OCI-LY1 (cell line): ENCODE measurements around the gene AWAT1.

Experiments used
- H2AFZ ChIP-seq: fragments of 200-600 bp; sonication (generic), shearing (Covaris generic); 2 replicates; pipeline ENCODE4 v1.6.0; 2014; ENCODE audit warnings: antibody characterized with exemption, mild to moderate bottlenecking, low read length
- H3F3A ChIP-seq: fragments of 200-600 bp; sonication (generic), shearing (Covaris generic); 2 replicates; pipeline ENCODE4 v1.6.0; 2014; ENCODE audit warnings: mild to moderate bottlenecking, antibody characterized with exemption, low read length, moderate library complexity; ENCODE audit not compliant: insufficient read depth
- H3K27ac ChIP-seq: fragments of 200-600 bp; sonication (generic); 2 replicates; pipeline ENCODE4 v1.5.1; 2014; ENCODE audit warnings: low read length, mixed run types, mild to moderate bottlenecking, low read depth; ENCODE audit not compliant: poor library complexity, severe bottlenecking
- H3K27me3 ChIP-seq: fragments of 200-600 bp; sonication (generic); 2 replicates; pipeline ENCODE4 v1.6.0; 2014; ENCODE audit warnings: antibody characterized with exemption, mild to moderate bottlenecking, low read length, moderate library complexity; ENCODE audit not compliant: insufficient read depth
- H3K36me3 ChIP-seq: fragments of 200-600 bp; sonication (generic); 2 replicates; pipeline ENCODE4 v1.6.1; 2014; ENCODE audit warnings: mild to moderate bottlenecking, antibody characterized with exemption, low read length, moderate library complexity, mixed read lengths; ENCODE audit not compliant: insufficient read depth
- H3K4me1 ChIP-seq: fragments of 200-600 bp; sonication (generic); 2 replicates; pipeline ENCODE4 v1.5.1; 2014; ENCODE audit warnings: mild to moderate bottlenecking, low read length, moderate library complexity; ENCODE audit not compliant: insufficient read depth, severe bottlenecking
- H3K4me2 ChIP-seq: fragments of 200-600 bp; sonication (generic), shearing (Covaris generic); 2 replicates; pipeline ENCODE4 v1.6.1; 2014; ENCODE audit warnings: low read length
- H3K4me3 ChIP-seq: fragments of 200-600 bp; sonication (generic); 2 replicates; pipeline ENCODE4 v1.5.1; 2014; ENCODE audit warnings: low read length, low read depth, mild to moderate bottlenecking, mixed read lengths; ENCODE audit not compliant: poor library complexity, severe bottlenecking
- H3K79me2 ChIP-seq: fragments of 200-600 bp; shearing (Covaris generic); 2 replicates; pipeline ENCODE4 v1.6.1; 2016; ENCODE audit warnings: mixed run types, low read length, mixed read lengths; ENCODE audit not compliant: insufficient read depth
- H3K9ac ChIP-seq: fragments of 200-600 bp; sonication (generic), shearing (Covaris generic); 2 replicates; pipeline ENCODE4 v1.6.1; 2014; ENCODE audit warnings: mild to moderate bottlenecking, low read length, mixed read lengths
- H3K9me2 ChIP-seq: fragments of 200-600 bp; sonication (generic), shearing (Covaris generic); 2 replicates; pipeline ENCODE4 v1.6.1; 2014; ENCODE audit warnings: low read depth, mild to moderate bottlenecking, low read length, mixed read lengths
- H3K9me3 ChIP-seq: fragments of 200-600 bp; shearing (Covaris generic); 2 replicates; pipeline ENCODE4 v1.6.1; 2014; ENCODE audit warnings: low read length, mixed read lengths
- H4K20me1 ChIP-seq: fragments of 200-600 bp; sonication (generic), shearing (Covaris generic); 2 replicates; pipeline ENCODE4 v1.6.0; 2016; ENCODE audit warnings: mild to moderate bottlenecking, low read length; ENCODE audit not compliant: insufficient read depth
- EZH2 ChIP-seq: fragments of 200-600 bp; sonication (generic), shearing (Covaris generic); IDR thresholded peaks from 2 replicates; pipeline ENCODE4 v1.8.0; 2017; ENCODE audit warnings: borderline replicate concordance, mixed run types, mild to moderate bottlenecking, antibody characterized with exemption, low read length, moderate library complexity, mixed read lengths
- TF ChIP-seq, protein P1 (sequence below): fragments of 200-600 bp; sonication (generic), shearing (Covaris generic); IDR thresholded peaks from 2 replicates; pipeline ENCODE4 v1.5.1; 2017; ENCODE audit warnings: mild to moderate bottlenecking, antibody characterized with exemption, low read length, moderate library complexity, mixed read lengths

AWAT1 gene

DNA sequence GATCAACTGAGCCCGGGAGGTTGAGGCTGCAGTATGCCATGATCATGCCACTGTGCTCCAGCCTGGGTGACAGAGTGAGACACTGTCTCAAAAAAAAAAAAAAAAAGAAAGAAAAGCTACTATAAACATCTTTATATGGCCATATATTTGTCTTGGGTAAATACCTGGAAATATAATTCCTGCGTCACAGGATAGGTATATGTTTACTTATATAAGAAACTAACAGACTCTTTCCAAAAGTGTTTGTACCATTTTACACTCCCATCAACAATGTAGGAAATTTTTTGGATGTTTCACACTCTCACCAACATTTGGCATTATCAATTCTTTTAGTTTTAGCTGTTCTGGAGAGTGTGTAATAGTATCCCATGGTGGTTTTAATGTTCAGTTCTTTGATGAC is 12.8 kb downstream of the AWAT1 start:
- Histone ChIP-seq H3K9ac (no peak overlapping the region), H3K9me2 (no peaks in the 10 kb centered on the region), H3K4me3 (no peak overlapping the region), H3K4me1 (no peaks in the 10 kb centered on the region), H3K36me3 (no peaks in the 10 kb centered on the region), H3K79me2 (no peaks in the 10 kb centered on the region), H2AFZ (no peak overlapping the region), H3K9me3 (no peaks in the 10 kb centered on the region), H4K20me1 (no peaks in the 10 kb centered on the region), H3K4me2 (no peak overlapping the region), H3K27me3 (no peaks in the 10 kb centered on the region), H3K27ac (no peak overlapping the region), H3F3A (no peaks in the 10 kb centered on the region)
- no peak for TF ChIP-seq EZH2
- TF ChIP-seq, protein P1, sequence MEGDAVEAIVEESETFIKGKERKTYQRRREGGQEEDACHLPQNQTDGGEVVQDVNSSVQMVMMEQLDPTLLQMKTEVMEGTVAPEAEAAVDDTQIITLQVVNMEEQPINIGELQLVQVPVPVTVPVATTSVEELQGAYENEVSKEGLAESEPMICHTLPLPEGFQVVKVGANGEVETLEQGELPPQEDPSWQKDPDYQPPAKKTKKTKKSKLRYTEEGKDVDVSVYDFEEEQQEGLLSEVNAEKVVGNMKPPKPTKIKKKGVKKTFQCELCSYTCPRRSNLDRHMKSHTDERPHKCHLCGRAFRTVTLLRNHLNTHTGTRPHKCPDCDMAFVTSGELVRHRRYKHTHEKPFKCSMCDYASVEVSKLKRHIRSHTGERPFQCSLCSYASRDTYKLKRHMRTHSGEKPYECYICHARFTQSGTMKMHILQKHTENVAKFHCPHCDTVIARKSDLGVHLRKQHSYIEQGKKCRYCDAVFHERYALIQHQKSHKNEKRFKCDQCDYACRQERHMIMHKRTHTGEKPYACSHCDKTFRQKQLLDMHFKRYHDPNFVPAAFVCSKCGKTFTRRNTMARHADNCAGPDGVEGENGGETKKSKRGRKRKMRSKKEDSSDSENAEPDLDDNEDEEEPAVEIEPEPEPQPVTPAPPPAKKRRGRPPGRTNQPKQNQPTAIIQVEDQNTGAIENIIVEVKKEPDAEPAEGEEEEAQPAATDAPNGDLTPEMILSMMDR: no peak

DNA sequence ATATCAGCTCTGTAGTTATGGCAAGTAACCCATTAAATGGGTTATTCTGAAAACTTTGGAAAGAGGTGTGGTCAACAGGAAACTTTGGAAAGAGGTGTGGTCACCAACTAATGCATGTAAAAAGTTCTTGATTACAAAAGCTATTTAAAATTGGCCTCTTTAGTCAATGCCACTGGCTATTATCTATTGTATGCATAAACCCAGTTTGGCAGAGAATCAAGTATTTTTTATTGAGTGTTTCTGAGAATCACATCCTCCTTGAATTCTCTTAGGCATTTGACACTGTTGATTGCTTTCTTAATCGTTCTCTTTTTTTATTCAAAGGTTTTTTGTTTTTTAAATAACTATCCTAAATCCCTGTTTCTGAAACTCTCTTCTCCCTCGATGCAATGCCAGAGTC is 18.0 kb downstream of the AWAT1 start:
- no peaks in the 10 kb centered on the region for H3K27me3 ChIP-seq
- no peak overlapping the region for H3K4me2 ChIP-seq
- no peaks in the 10 kb centered on the region for H3K79me2 ChIP-seq
- no peak overlapping the region for H3K27ac ChIP-seq
- no peak overlapping the region for H2AFZ ChIP-seq
- H3K9me2 ChIP-seq: no peaks in the 10 kb centered on the region
- no peaks in the 10 kb centered on the region for H3K36me3 ChIP-seq
- TF ChIP-seq, protein P1: no peak
- TF ChIP-seq EZH2: no peak
- H3F3A ChIP-seq: no peaks in the 10 kb centered on the region
- no peak overlapping the region for H3K4me3 ChIP-seq
- H3K9me3 ChIP-seq: no peaks in the 10 kb centered on the region
- no peaks in the 10 kb centered on the region for H3K4me1 ChIP-seq
- no peaks in the 10 kb centered on the region for H4K20me1 ChIP-seq
- no peak overlapping the region for H3K9ac ChIP-seq

DNA sequence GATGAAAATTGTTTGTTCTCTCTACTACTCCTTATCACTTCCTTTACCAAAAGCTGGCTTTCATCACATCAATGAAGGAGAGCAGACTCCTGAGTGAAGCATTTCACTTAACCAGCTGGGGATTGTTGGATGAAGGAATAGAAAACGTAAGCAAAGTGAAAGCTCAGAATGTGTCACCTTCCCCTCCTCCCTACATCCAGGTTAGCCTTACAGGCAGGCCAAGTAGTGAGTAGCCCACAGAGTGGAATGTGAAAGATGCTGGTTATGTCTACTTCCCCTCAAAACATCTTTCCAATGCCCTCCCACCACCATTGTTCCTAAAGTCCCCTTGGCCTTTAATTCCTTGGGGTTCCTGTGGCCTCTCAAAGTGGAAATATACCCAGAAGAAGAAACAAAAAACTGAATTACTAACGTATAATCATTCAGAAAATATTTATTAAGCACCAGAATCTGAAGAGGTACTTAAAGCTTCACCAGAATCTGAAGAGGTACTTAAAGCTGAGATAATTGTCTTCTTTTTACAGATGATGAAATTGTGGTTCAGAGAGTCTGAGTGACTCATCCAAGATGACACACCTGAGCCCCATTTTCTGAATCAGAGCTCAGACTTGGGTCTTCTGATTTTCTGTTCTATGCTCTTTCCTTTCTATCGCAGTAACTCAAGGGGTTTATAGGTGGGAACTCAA is 19.1 kb downstream of the AWAT1 start:
- no peaks in the 10 kb centered on the region for H3K4me1 ChIP-seq
- H4K20me1 ChIP-seq: no peaks in the 10 kb centered on the region
- no peaks in the 10 kb centered on the region for H3K9me3 ChIP-seq
- H3K27ac ChIP-seq: no peak overlapping the region
- no peak overlapping the region for H2AFZ ChIP-seq
- no peaks in the 10 kb centered on the region for H3K27me3 ChIP-seq
- no peak overlapping the region for H3K9ac ChIP-seq
- no peaks in the 10 kb centered on the region for H3K9me2 ChIP-seq
- H3K4me3 ChIP-seq: no peak overlapping the region
- no peak overlapping the region for H3K4me2 ChIP-seq
- no peaks in the 10 kb centered on the region for H3K79me2 ChIP-seq
- H3K36me3 ChIP-seq: no peaks in the 10 kb centered on the region
- no peak for TF ChIP-seq EZH2
- TF ChIP-seq, protein P1: no peak
- no peaks in the 10 kb centered on the region for H3F3A ChIP-seq
